BLaER1 (cell line): ENCODE results near the gene DPP10.

Experiments
- H3K27ac ChIP-seq: shearing (Covaris generic); formaldehyde crosslinking; 2 replicates; pipeline ENCODE4 v1.8.1; 2022
- H3K27me3 ChIP-seq: shearing (Covaris generic); formaldehyde crosslinking; 2 replicates; pipeline ENCODE4 v1.8.1; 2022
- H3K36me3 ChIP-seq: shearing (Covaris generic); formaldehyde crosslinking; 2 replicates; pipeline ENCODE4 v1.8.1; 2022
- H3K4me1 ChIP-seq: shearing (Covaris generic); formaldehyde crosslinking; 2 replicates; pipeline ENCODE4 v1.8.1; 2022
- H3K4me2 ChIP-seq: shearing (Covaris generic); formaldehyde crosslinking; 2 replicates; pipeline ENCODE4 v1.8.1; 2022
- H3K4me3 ChIP-seq: shearing (Covaris generic); formaldehyde crosslinking; 2 replicates; pipeline ENCODE4 v1.8.1; 2022
- H3K9ac ChIP-seq: shearing (Covaris generic); formaldehyde crosslinking; 2 replicates; pipeline ENCODE4 v1.8.1; 2022
- H3K9me3 ChIP-seq: shearing (Covaris generic); formaldehyde crosslinking; 2 replicates; pipeline ENCODE4 v1.8.1; 2022
- H4K20me1 ChIP-seq: shearing (Covaris generic); formaldehyde crosslinking; 2 replicates; pipeline ENCODE4 v1.8.1; 2022
- Cebpa-rat ChIP-seq: shearing (Covaris generic); IDR thresholded peaks from 2 replicates; pipeline ENCODE4 v1.8.1; 2022

The DPP10 gene

GRCh38 chr2:115491186-115491793 is 1048.8 kb downstream of the DPP10 start:
- Histone ChIP-seq H3K9me3 (no peaks in the 10 kb centered on the region), H3K36me3 (no peaks in the 10 kb centered on the region), H3K9ac (no peak overlapping the region), H3K4me1 (no peaks in the 10 kb centered on the region), H3K4me2 (no peak overlapping the region), H4K20me1 (no peaks in the 10 kb centered on the region), H3K27me3 (no peaks in the 10 kb centered on the region), H3K27ac (no peak overlapping the region), H3K4me3 (no peak overlapping the region)
- TF ChIP-seq Cebpa-rat: no peak

- no peak overlapping the region for H3K9ac ChIP-seq
- H3K27ac ChIP-seq: no peak overlapping the region
- H3K4me3 ChIP-seq: no peak overlapping the region
- H3K27me3 ChIP-seq: no peaks in the 10 kb centered on the region
- H3K4me1 ChIP-seq: no peaks in the 10 kb centered on the region
- H4K20me1 ChIP-seq: no peaks in the 10 kb centered on the region
- no peaks in the 10 kb centered on the region for H3K9me3 ChIP-seq
- no peak for TF ChIP-seq Cebpa-rat
- no peaks in the 10 kb centered on the region for H3K36me3 ChIP-seq
- H3K4me2 ChIP-seq: no peak overlapping the region
Measured at GRCh38 chr2:115505331-115505730, 1062.9 kb downstream of the DPP10 start.

- no peak for TF ChIP-seq Cebpa-rat
- H3K4me1 ChIP-seq: no peaks in the 10 kb centered on the region
- H4K20me1 ChIP-seq: no peaks in the 10 kb centered on the region
- H3K4me3 ChIP-seq: no peak overlapping the region
- H3K9ac ChIP-seq: no peak overlapping the region
- no peaks in the 10 kb centered on the region for H3K9me3 ChIP-seq
- no peaks in the 10 kb centered on the region for H3K27me3 ChIP-seq
- no peaks in the 10 kb centered on the region for H3K36me3 ChIP-seq
- no peak overlapping the region for H3K4me2 ChIP-seq
- no peak overlapping the region for H3K27ac ChIP-seq
Measured at GRCh38 chr2:115520727-115521126, 1078.3 kb downstream of the DPP10 start.

GRCh38 chr2:115524452-115524851 is 1082.0 kb downstream of the DPP10 start:
- no peaks in the 10 kb centered on the region for H3K4me1 ChIP-seq
- no peaks in the 10 kb centered on the region for H3K27me3 ChIP-seq
- no peaks in the 10 kb centered on the region for H3K9me3 ChIP-seq
- no peaks in the 10 kb centered on the region for H3K36me3 ChIP-seq
- no peaks in the 10 kb centered on the region for H4K20me1 ChIP-seq
- H3K9ac ChIP-seq: no peak overlapping the region
- no peak overlapping the region for H3K4me3 ChIP-seq
- TF ChIP-seq Cebpa-rat: no peak
- H3K27ac ChIP-seq: no peak overlapping the region
- H3K4me2 ChIP-seq: no peak overlapping the region

- Histone ChIP-seq H3K4me2 (no peak overlapping the region), H3K27ac (no peak overlapping the region), H3K9me3 (no peaks in the 10 kb centered on the region), H3K27me3 (no peaks in the 10 kb centered on the region), H3K36me3 (no peaks in the 10 kb centered on the region), H3K4me3 (no peak overlapping the region), H3K9ac (no peak overlapping the region), H4K20me1 (no peaks in the 10 kb centered on the region), H3K4me1 (no peaks in the 10 kb centered on the region)
- no peak for TF ChIP-seq Cebpa-rat
Measured at GRCh38 chr2:115529627-115530026, 1087.2 kb downstream of the DPP10 start.

- no peaks in the 10 kb centered on the region for H3K36me3 ChIP-seq
- no peaks in the 10 kb centered on the region for H3K9me3 ChIP-seq
- H3K27ac ChIP-seq: no peak overlapping the region
- H3K4me3 ChIP-seq: no peak overlapping the region
- no peak overlapping the region for H3K9ac ChIP-seq
- no peaks in the 10 kb centered on the region for H4K20me1 ChIP-seq
- no peak overlapping the region for H3K4me2 ChIP-seq
- no peak for TF ChIP-seq Cebpa-rat
- no peaks in the 10 kb centered on the region for H3K27me3 ChIP-seq
- no peaks in the 10 kb centered on the region for H3K4me1 ChIP-seq
Measured at GRCh38 chr2:115533081-115533480, 1090.6 kb downstream of the DPP10 start.

GRCh38 chr2:115541814-115542213 is 1099.4 kb downstream of the DPP10 start:
- Histone ChIP-seq H3K4me3 (no peak overlapping the region), H3K4me1 (no peaks in the 10 kb centered on the region), H3K27me3 (no peaks in the 10 kb centered on the region), H3K9me3 (no peaks in the 10 kb centered on the region), H3K36me3 (no peaks in the 10 kb centered on the region), H3K4me2 (no peak overlapping the region), H3K27ac (no peak overlapping the region), H4K20me1 (no peaks in the 10 kb centered on the region), H3K9ac (no peak overlapping the region)
- no peak for TF ChIP-seq Cebpa-rat

GRCh38 chr2:115542331-115542730 is 1099.9 kb downstream of the DPP10 start:
- H3K27ac ChIP-seq: no peak overlapping the region
- H3K4me3 ChIP-seq: no peak overlapping the region
- no peak overlapping the region for H3K4me2 ChIP-seq
- TF ChIP-seq Cebpa-rat: no peak
- no peak overlapping the region for H3K9ac ChIP-seq
- H3K27me3 ChIP-seq: no peaks in the 10 kb centered on the region
- H3K36me3 ChIP-seq: no peaks in the 10 kb centered on the region
- no peaks in the 10 kb centered on the region for H3K9me3 ChIP-seq
- no peaks in the 10 kb centered on the region for H4K20me1 ChIP-seq
- H3K4me1 ChIP-seq: no peaks in the 10 kb centered on the region

GRCh38 chr2:115543024-115543423 is 1100.6 kb downstream of the DPP10 start:
- TF ChIP-seq Cebpa-rat: no peak
- Histone ChIP-seq H3K4me3 (no peak overlapping the region), H3K36me3 (no peaks in the 10 kb centered on the region), H4K20me1 (no peaks in the 10 kb centered on the region), H3K4me2 (no peak overlapping the region), H3K27me3 (no peaks in the 10 kb centered on the region), H3K9me3 (no peaks in the 10 kb centered on the region), H3K9ac (no peak overlapping the region), H3K4me1 (no peaks in the 10 kb centered on the region), H3K27ac (no peak overlapping the region)

GRCh38 chr2:115543461-115543860 is 1101.0 kb downstream of the DPP10 start:
- H3K4me2 ChIP-seq: no peak overlapping the region
- H4K20me1 ChIP-seq: no peaks in the 10 kb centered on the region
- H3K9ac ChIP-seq: no peak overlapping the region
- no peak overlapping the region for H3K4me3 ChIP-seq
- H3K36me3 ChIP-seq: no peaks in the 10 kb centered on the region
- no peaks in the 10 kb centered on the region for H3K9me3 ChIP-seq
- H3K27ac ChIP-seq: no peak overlapping the region
- no peaks in the 10 kb centered on the region for H3K4me1 ChIP-seq
- no peaks in the 10 kb centered on the region for H3K27me3 ChIP-seq
- TF ChIP-seq Cebpa-rat: no peak

- TF ChIP-seq Cebpa-rat: no peak
- Histone ChIP-seq H3K9me3 (no peaks in the 10 kb centered on the region), H3K36me3 (no peaks in the 10 kb centered on the region), H3K9ac (no peak overlapping the region), H3K4me2 (no peak overlapping the region), H3K4me1 (no peaks in the 10 kb centered on the region), H3K27ac (no peak overlapping the region), H4K20me1 (no peaks in the 10 kb centered on the region), H3K27me3 (no peaks in the 10 kb centered on the region), H3K4me3 (no peak overlapping the region)
Measured at GRCh38 chr2:115549611-115550130, 1107.2 kb downstream of the DPP10 start.
